Measurements from ENCODE around the gene ATP13A3. TPM values are rescaled to one million over a fixed set of nuclear protein-coding genes. Genes with fewer than 3 reads are reported as not detected.

The ATP13A3 gene
- total RNA-seq, 1 donor from 2014 or later, result 80.3 TPM

DNA sequence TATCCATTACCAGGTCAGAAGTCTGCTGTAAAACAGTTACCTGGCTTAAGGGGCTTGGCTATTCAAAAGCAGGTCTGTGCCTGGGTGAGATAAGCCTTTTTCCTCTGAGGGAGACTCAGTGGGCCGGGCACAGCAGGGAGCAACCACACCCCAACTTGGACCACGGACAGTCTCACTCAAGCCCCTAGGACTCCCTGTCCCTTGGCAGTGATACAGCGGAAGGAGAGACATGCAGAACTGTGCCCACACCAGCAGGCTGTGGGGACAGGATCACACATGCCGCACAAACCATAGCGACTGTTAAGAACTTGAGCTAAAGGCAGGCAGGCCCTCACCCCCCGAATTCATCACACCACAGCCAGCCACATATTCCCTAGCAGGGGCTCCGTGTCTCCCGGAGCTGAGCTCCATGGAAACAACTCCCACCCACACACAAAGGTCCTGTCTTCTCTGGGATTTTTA is 84.9 kb downstream of the ATP13A3 start:
- no peak for TF ChIP-seq CTCF (conservative IDR thresholded peaks at IDR 0.05)
- Mint-ChIP-seq H3K4me1 (ENCODE audit: unreplicated experiment) (peaks cover 14% of the 10 kb centered on the region), H3K36me3 (no peaks in the 10 kb centered on the region), H3K4me3 (no peak overlapping the region), H3K9me3 (no peaks in the 10 kb centered on the region), H3K27ac (no peak overlapping the region), H3K27me3 (peaks cover 10% of the 10 kb centered on the region)
- no peak for DNase-seq (ENCODE audit: extremely low spot score, unreplicated experiment)

DNA sequence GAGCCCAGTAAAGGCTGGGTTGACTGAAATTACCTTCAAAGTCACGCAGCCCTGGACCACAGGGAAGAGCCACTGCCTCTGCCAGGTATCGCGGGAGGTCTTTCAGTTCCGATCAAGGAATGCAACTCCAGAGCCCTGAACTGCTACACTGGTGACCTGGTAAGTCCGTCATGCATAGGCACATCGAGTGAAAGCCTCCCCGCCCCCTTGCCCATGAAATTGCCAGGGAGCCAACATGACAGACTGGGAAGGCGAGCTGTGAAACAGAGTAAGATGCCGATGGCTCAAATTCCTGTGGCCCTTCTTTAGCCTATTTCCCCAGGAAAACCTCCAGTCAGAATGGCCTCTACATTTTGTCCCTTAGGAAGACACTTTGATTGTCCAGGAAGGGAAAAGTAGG is 85.5 kb downstream of the ATP13A3 start:
- Mint-ChIP-seq H3K36me3 (no peaks in the 10 kb centered on the region), H3K27ac (no peak overlapping the region), H3K27me3 (peaks cover 10% of the 10 kb centered on the region), H3K9me3 (no peaks in the 10 kb centered on the region), H3K4me1 (ENCODE audit: unreplicated experiment) (peaks cover 16% of the 10 kb centered on the region), H3K4me3 (no peak overlapping the region)
- DNase-seq (ENCODE audit: extremely low spot score, unreplicated experiment), result no peak
- no peak for TF ChIP-seq CTCF (conservative IDR thresholded peaks at IDR 0.05)

DNA sequence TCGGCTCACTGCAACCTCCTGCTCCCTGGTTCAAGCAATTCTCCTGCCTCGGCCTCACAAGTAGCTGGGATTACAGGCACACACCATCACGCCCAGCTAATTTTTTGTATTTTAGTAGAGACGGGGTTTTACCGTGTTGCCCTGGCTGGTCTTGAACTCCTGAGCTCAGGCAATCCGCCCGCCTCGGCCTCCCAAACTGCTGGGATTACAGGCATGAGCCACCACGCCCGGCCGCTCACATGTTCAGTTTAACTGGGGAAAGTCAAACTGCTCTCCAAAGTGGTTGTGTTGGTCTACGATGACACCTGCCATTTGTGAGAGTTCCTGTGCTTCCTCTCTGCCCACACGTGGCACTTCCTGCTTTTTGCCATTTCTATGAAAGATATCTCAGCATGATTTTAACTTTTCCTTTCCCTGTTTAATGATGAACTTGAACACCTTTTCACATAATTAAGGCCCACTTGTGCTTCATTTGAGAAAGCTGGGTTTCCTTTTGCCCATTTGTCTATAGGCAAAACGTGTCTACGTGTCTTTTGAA is 86.9 kb downstream of the ATP13A3 start:
- Mint-ChIP-seq H3K27me3 (peaks cover 10% of the 10 kb centered on the region), H3K36me3 (no peaks in the 10 kb centered on the region), H3K4me3 (no peak overlapping the region), H3K4me1 (ENCODE audit: unreplicated experiment) (peaks cover 27% of the 10 kb centered on the region), H3K9me3 (no peaks in the 10 kb centered on the region), H3K27ac (no peak overlapping the region)
- DNase-seq (ENCODE audit: extremely low spot score, unreplicated experiment), result no peak
- TF ChIP-seq CTCF (conservative IDR thresholded peaks at IDR 0.05), result no peak

- Mint-ChIP-seq H3K4me1 (ENCODE audit: unreplicated experiment) (peaks cover 23% of the 10 kb centered on the region), H3K27ac (no peak within 1 kb of the TSS), H3K36me3 (no peaks in the 10 kb centered on the region), H3K4me3 (no peak within 1 kb of the TSS), H3K9me3 (no peaks in the 10 kb centered on the region), H3K27me3 (peaks cover 10% of the 10 kb centered on the region)
- TF ChIP-seq CTCF (conservative IDR thresholded peaks at IDR 0.05), result no peak
- no peak for DNase-seq (ENCODE audit: extremely low spot score, unreplicated experiment)
Measured at GRCh38 chr3:194399166-194399565, 87.6 kb downstream of the ATP13A3 start, which contains the start of gene GP5. GP5 (minus strand) TSS chr3:194399266; CDS start chr3:194398282, 984 bp downstream.

GRCh38 chr3:194397757-194398312 is 89.0 kb downstream of the ATP13A3 start:
- H3K4me1 Mint-ChIP-seq (ENCODE audit: unreplicated experiment), result peaks cover 23% of the 10 kb centered on the region
- H3K27me3 Mint-ChIP-seq, result peaks cover 10% of the 10 kb centered on the region
- no peak overlapping the region for H3K4me3 Mint-ChIP-seq
- H3K36me3 Mint-ChIP-seq, result no peaks in the 10 kb centered on the region
- DNase-seq (ENCODE audit: extremely low spot score, unreplicated experiment), result no peak
- TF ChIP-seq CTCF (conservative IDR thresholded peaks at IDR 0.05), result no peak
- no peaks in the 10 kb centered on the region for H3K9me3 Mint-ChIP-seq
- no peak overlapping the region for H3K27ac Mint-ChIP-seq

Data from type B pancreatic cell (in vitro differentiated cells).